Measurements from ENCODE around the gene TPRX2. TPM values are rescaled to one million over a fixed set of nuclear protein-coding genes. Genes with fewer than 3 reads are reported as not detected.
"Not testable (repeated sequence)": the region's sequence is repeated elsewhere in the genome, so short reads cannot be mapped to it uniquely, and the experiment has no call there.

TPRX2 gene
- total and polyA plus RNA-seq, 2 of the 8 experiments (the other 6 are each of a cell fraction or from before 2014, with no cell fraction given) = not detected

- POLR2A ChIA-PET (ENCODE audit: partially characterized antibody); H2AFZ ChIP-seq (ENCODE audit: low read length); H3K56ac ChIP-seq (replicated peaks; ENCODE audit: insufficient read length, low read depth, low read length); H2BK120ac ChIP-seq (replicated peaks; ENCODE audit: low read depth, low read length); H2BK5ac ChIP-seq (ENCODE audit: low read depth, low read length); H3K23ac ChIP-seq (ENCODE audit: insufficient read length); H3K9ac ChIP-seq (replicated peaks in 1 of 4; ENCODE audit: extremely low read depth in 1 of 4, low read depth in 3 of 4, low read length in 3 of 4); H2BK20ac ChIP-seq (ENCODE audit: low read length); FAIRE-seq; H4K91ac ChIP-seq (replicated peaks; ENCODE audit: insufficient read length, low read length); H3K4me3 ChIP-seq (ENCODE audit: extremely low read depth in 1 of 4, insufficient read depth in 2 of 4, low read depth in 3 of 4, low read length in 4 of 4); H2BK12ac ChIP-seq (ENCODE audit: low read depth, low read length); H3K14ac ChIP-seq (ENCODE audit: insufficient read length); H2AK5ac ChIP-seq (ENCODE audit: low read depth, low read length); H3K4me1 ChIP-seq (replicated peaks in 1 of 4; ENCODE audit: control insufficient read depth in 3 of 4, insufficient read depth in 4 of 4, low read length in 3 of 4); H3K4me2 ChIP-seq (ENCODE audit: insufficient read depth in 1 of 2, low read depth in 2 of 2, low read length in 2 of 2); H4K5ac ChIP-seq (ENCODE audit: insufficient read length, low read depth, low read length); DNase-seq (ENCODE audit: low read depth in 1 of 2, low spot score in 2 of 2); H4K20me1 ChIP-seq (replicated peaks in 1 of 2; ENCODE audit: control insufficient read depth in 1 of 2, insufficient read depth in 2 of 2, low read length in 2 of 2); H3K27me3 ChIP-seq (replicated peaks in 1 of 4; ENCODE audit: control insufficient read depth in 3 of 4, extremely low read depth in 1 of 4, insufficient read depth in 3 of 4, low read length in 3 of 4); CTCF ChIA-PET (ENCODE audit: partially characterized antibody); H2BK15ac ChIP-seq (ENCODE audit: low read length); H4K8ac ChIP-seq (ENCODE audit: extremely low read depth, insufficient read depth, low read length); H3K18ac ChIP-seq (ENCODE audit: extremely low read depth, low read length); H3K79me1 ChIP-seq (ENCODE audit: low read depth, low read length); H3K36me3 ChIP-seq (ENCODE audit: control insufficient read depth in 2 of 4, insufficient read depth in 4 of 4, low read length in 3 of 4); H3K4ac ChIP-seq (replicated peaks; ENCODE audit: insufficient read length, low read depth, low read length); H3K79me2 ChIP-seq (ENCODE audit: control insufficient read depth in 1 of 2, insufficient read depth in 2 of 2, low read length in 2 of 2); H3K23me2 ChIP-seq (ENCODE audit: low read depth, low read length); H3K27ac ChIP-seq (ENCODE audit: low read depth, low read length); H3K9me3 ChIP-seq (ENCODE audit: insufficient read depth in 2 of 2, low read depth in 1 of 2, low read length in 1 of 2): not testable (repeated sequence)
- WGBS, 2 experiments (ENCODE audit: extremely low coverage in 1 of 2, insufficient coverage in 1 of 2, insufficient read length in 1 of 2, insufficient replicate concordance in 2 of 2, low coverage in 1 of 2, low lambda C conversion rate in 2 of 2, missing lambda C conversion rate in 1 of 2) = 57% methylated on average over 3 of the region's 4 CpGs; no CpG with 5 or more reads in 1 of the 2 experiments
These were observed 20.4 kb downstream of the TPRX2 start for GRCh38 chr19:47879385-47879784.

Measured in H1 (cell line).